ENCODE measurements around the gene ZNF69. TPM values are rescaled to one million over a fixed set of nuclear protein-coding genes. Genes with fewer than 3 reads are reported as not detected.
"Not testable (repeated sequence)": the region's sequence is repeated elsewhere in the genome, so short reads cannot be mapped to it uniquely, and the experiment has no call there.

The ZNF69 gene
- total and polyA plus RNA-seq, 12 donors, result 5.5 to 138 (median 11.9) TPM

DNA sequence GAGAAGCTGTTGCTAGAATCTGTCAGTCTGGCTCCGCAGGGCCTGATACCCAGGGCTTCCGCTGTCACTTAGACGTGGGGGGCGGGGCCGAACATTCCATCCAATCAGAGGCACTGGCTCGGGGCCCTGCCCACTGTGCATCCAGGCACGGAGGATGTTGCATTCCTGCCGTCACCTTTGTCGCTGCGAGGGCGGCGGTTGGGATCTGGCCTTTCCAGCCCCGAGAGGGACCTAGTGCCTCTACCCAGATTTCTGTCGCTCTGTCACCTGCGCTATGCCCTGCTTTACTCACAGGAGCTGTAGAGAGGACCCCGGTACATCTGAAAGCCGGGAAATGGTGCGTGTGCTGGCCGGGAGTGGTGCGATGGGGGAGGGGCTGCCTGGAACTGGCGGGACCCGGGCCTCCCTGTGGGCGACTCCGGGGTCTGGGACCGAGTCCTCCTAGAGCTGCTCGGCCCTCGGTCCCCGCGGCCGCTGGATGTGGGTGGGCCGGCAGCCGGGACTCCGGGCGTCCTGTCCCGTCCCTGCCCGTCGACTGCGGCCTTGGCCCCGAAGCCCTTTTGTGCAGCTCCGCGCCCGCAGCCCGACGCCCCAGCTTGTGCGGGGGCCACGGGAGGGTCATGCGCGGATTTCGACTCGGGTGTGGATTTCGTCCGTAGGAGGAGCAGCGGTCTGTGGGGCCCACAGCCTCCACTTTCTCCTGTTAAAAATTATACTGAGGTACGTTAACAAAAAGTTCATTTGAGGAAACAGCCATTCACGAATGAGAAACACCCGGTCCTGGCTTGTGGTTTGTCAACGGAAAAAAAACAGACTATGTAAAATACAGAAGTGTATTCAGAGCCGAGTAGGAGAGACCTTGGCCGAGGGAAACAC, 38.8 kb upstream of the ZNF69 start, which contains the start of gene ZNF439:
Gene ZNF439 (plus strand): TSS at position 133 of the 876 bp plus-strand sequence. CDS start 142 bp downstream, at position 275.
- Histone ChIP-seq H3K27me3 (no peaks in the 10 kb centered on the region), H3K27ac (peak within 1 kb of the TSS in 2 of 5 donors; percentile 67 to 83), H3K4me3 (peak within 1 kb of the TSS in 3 of 4 donors; percentile 50 to 71 (median 64)), H3K36me3 (replicated peaks in 1 of 2) (no peaks in the 10 kb centered on the region), H3K4me1 (replicated peaks in 1 of 2) (peaks cover 0 to 10% of the 10 kb centered on the region in 2 donors), H3K9me3 (replicated peaks in 1 of 3) (no peaks in the 10 kb centered on the region)
- WGBS, 4 donors, result 1 to 3% (median 1%) methylated on average over 32 to 59 of the region's 59 CpGs
- intact Hi-C loops (cut with DNase I), result no loop called here
- DNase-seq, result peak; percentile 86 to 97 (median 92)
- peak in 1 of 2 donors; percentile 41 for TF ChIP-seq POLR2A (IDR thresholded peaks at IDR 0.05)
- TF ChIP-seq, protein P1, sequence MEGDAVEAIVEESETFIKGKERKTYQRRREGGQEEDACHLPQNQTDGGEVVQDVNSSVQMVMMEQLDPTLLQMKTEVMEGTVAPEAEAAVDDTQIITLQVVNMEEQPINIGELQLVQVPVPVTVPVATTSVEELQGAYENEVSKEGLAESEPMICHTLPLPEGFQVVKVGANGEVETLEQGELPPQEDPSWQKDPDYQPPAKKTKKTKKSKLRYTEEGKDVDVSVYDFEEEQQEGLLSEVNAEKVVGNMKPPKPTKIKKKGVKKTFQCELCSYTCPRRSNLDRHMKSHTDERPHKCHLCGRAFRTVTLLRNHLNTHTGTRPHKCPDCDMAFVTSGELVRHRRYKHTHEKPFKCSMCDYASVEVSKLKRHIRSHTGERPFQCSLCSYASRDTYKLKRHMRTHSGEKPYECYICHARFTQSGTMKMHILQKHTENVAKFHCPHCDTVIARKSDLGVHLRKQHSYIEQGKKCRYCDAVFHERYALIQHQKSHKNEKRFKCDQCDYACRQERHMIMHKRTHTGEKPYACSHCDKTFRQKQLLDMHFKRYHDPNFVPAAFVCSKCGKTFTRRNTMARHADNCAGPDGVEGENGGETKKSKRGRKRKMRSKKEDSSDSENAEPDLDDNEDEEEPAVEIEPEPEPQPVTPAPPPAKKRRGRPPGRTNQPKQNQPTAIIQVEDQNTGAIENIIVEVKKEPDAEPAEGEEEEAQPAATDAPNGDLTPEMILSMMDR (IDR thresholded peaks at IDR 0.05), result no peak

- DNase-seq; H3K27me3 ChIP-seq; intact Hi-C loops (cut with DNase I); H3K27ac ChIP-seq; H3K4me3 ChIP-seq; H3K9me3 ChIP-seq (replicated peaks in 1 of 3); H3K4me1 ChIP-seq (replicated peaks in 1 of 2); H3K36me3 ChIP-seq (replicated peaks in 1 of 2): not testable (repeated sequence)
- WGBS, 4 donors, result 92 to 100% (median 99%) methylated on average over 4 of the region's 4 CpGs
Observed at GRCh38 chr19:11850289-11850688, 37.3 kb upstream of the ZNF69 start.

GRCh38 chr19:11853358-11853757, 34.2 kb upstream of the ZNF69 start:
- H3K27ac ChIP-seq, result no peak overlapping the region
- no peaks in the 10 kb centered on the region for H3K36me3 ChIP-seq (replicated peaks in 1 of 2)
- H3K4me3 ChIP-seq, result no peak overlapping the region
- TF ChIP-seq, protein P1 (IDR thresholded peaks at IDR 0.05), result no peak
- no peak for TF ChIP-seq POLR2A (IDR thresholded peaks at IDR 0.05)
- DNase-seq, result no peak
- H3K4me1 ChIP-seq (replicated peaks in 1 of 2), result peaks cover 0 to 10% of the 10 kb centered on the region in 2 donors
- no peaks in the 10 kb centered on the region for H3K9me3 ChIP-seq (replicated peaks in 1 of 3)
- intact Hi-C loops (cut with DNase I), result no loop called here
- H3K27me3 ChIP-seq, result no peaks in the 10 kb centered on the region
- 71 to 95% (median 80%) methylated on average over 3 of the region's 3 CpGs for WGBS, 4 donors

DNA sequence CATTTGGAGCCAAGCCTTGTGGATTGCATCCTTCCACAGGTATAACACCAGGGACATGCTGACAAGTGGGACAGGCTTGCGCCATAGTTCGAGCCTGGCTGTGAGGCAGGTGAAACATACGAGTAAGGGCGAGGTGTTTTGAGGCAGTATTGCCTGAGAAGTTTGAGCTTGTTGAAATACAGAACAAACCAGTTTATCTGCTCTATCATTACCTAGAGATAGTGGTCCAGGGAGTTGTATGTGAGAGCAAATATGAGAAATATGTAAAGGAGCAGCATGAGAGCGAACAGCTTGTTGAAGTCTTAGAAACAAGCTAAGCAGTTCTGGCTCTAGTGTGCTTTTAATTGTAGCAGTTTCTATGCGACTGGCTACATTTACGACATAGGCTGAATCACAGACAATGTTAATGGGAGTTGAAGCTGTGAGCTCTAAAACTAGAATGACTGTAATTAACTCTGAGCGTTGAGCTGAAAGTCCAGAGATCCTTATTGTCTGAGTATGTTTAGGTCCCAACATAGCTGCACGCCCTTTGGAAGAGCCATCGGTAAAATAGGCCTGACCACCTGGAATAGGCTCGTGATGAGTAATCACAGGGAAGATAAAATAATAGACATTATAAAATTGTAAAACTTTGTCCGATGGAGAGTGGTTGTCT, 30.9 kb upstream of the ZNF69 start:
- WGBS, 4 donors, result 95 to 98% (median 96%) methylated on average over 12 of the region's 12 CpGs
- Histone ChIP-seq H3K4me1 (replicated peaks in 1 of 2) (no peaks in the 10 kb centered on the region), H3K27ac (no peak overlapping the region), H3K27me3 (no peaks in the 10 kb centered on the region), H3K4me3 (no peak overlapping the region), H3K9me3 (replicated peaks in 1 of 3) (peaks cover 0 to 3% (median 0%) of the 10 kb centered on the region in 3 donors), H3K36me3 (replicated peaks in 1 of 2) (no peaks in the 10 kb centered on the region)
- DNase-seq, result no peak
- no peak for TF ChIP-seq POLR2A (IDR thresholded peaks at IDR 0.05)
- TF ChIP-seq, protein P1 (IDR thresholded peaks at IDR 0.05), result no peak
- intact Hi-C loops (cut with DNase I), result no loop called here
